ENCODE results near the gene PILRA.

PILRA gene

GRCh38 chr7:100402241-100402640 lies 29.0 kb downstream of the PILRA start:
- H3K4me2 ChIP-seq (ENCODE audit: low read length): no peak overlapping the region
- H2AK5ac ChIP-seq (ENCODE audit: low read length): no peak overlapping the region
- no CpG with 5 or more reads among the region's 2 CpGs for WGBS (ENCODE audit: extremely low coverage, insufficient coverage, insufficient read length)
- H3K79me2 ChIP-seq (ENCODE audit: control insufficient read depth, insufficient read depth, low read length, poor library complexity): no peaks in the 10 kb centered on the region
- peaks cover 3% of the 10 kb centered on the region for H3K9me3 ChIP-seq (ENCODE audit: insufficient read depth, low read depth, low read length)
- no peak for DNase-seq
- H2BK120ac ChIP-seq (ENCODE audit: insufficient read depth, low read length, poor library complexity): no peak overlapping the region
- H3K14ac ChIP-seq (ENCODE audit: low read length): no peak overlapping the region
- no peaks in the 10 kb centered on the region for H3K79me1 ChIP-seq (ENCODE audit: low read length)
- H4K8ac ChIP-seq (ENCODE audit: low read depth, low read length): no peak overlapping the region
- H4K91ac ChIP-seq (ENCODE audit: low read depth, low read length): no peak overlapping the region
- H2AFZ ChIP-seq (ENCODE audit: insufficient read depth, low read length, poor library complexity): no peak overlapping the region
- H3K36me3 ChIP-seq (ENCODE audit: control insufficient read depth in 1 of 2, insufficient read depth in 2 of 2, low read length in 2 of 2): no peaks in the 10 kb centered on the region
- no peak overlapping the region for H4K12ac ChIP-seq (ENCODE audit: low read depth, low read length)
- peak overlapping the region; percentile 97 for H3K23ac ChIP-seq (ENCODE audit: low read length)
- H3K4me1 ChIP-seq (ENCODE audit: control insufficient read depth in 1 of 2, insufficient read depth in 2 of 2, low read length in 2 of 2): no peaks in the 10 kb centered on the region
- H2BK12ac ChIP-seq (ENCODE audit: low read length): no peak overlapping the region
- H3K18ac ChIP-seq (ENCODE audit: low read length): no peak overlapping the region
- no peaks in the 10 kb centered on the region for H3K27me3 ChIP-seq (ENCODE audit: insufficient read depth, low read length)
- H3K4ac ChIP-seq (ENCODE audit: low read depth, low read length): no peak overlapping the region
- no peak overlapping the region for H3K27ac ChIP-seq (ENCODE audit: low read depth, low read length)
- peak overlapping the region; percentile 37 for H3K9ac ChIP-seq (ENCODE audit: low read length)
- H3K4me3 ChIP-seq (ENCODE audit: low read depth, low read length): no peak overlapping the region
- H2BK5ac ChIP-seq (ENCODE audit: low read depth, low read length, poor library complexity): no peak overlapping the region

DNA sequence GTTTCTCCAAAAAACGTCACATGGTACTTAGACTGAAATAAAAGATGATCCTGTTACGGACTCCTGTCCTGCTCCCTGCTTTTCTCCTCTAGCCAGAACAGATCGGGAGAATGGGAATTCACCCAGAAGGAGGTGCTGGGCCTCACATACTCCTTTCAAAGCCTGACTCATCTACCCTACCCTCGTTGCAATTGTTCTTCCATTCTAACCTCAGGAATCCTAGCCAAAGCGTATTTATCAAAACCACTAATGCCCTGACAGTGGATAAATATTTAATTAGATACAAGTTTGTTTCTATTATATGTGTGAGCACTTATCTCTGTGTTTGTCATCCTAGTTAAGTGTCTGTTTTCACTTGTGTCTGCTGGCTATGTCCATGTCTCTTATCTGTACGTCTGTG lies 33.5 kb downstream of the PILRA start:
- H2AFZ ChIP-seq (ENCODE audit: insufficient read depth, low read length, poor library complexity): no peak overlapping the region
- H3K4me3 ChIP-seq (ENCODE audit: low read depth, low read length): no peak overlapping the region
- H3K9ac ChIP-seq (ENCODE audit: low read length): no peak overlapping the region
- H2BK5ac ChIP-seq (ENCODE audit: low read depth, low read length, poor library complexity): no peak overlapping the region
- no peaks in the 10 kb centered on the region for H3K79me2 ChIP-seq (ENCODE audit: control insufficient read depth, insufficient read depth, low read length, poor library complexity)
- no peaks in the 10 kb centered on the region for H3K36me3 ChIP-seq (ENCODE audit: control insufficient read depth in 1 of 2, insufficient read depth in 2 of 2, low read length in 2 of 2)
- no peak overlapping the region for H3K23ac ChIP-seq (ENCODE audit: low read length)
- H3K4me2 ChIP-seq (ENCODE audit: low read length): no peak overlapping the region
- H2BK120ac ChIP-seq (ENCODE audit: insufficient read depth, low read length, poor library complexity): no peak overlapping the region
- no peak overlapping the region for H3K14ac ChIP-seq (ENCODE audit: low read length)
- H4K8ac ChIP-seq (ENCODE audit: low read depth, low read length): no peak overlapping the region
- H4K12ac ChIP-seq (ENCODE audit: low read depth, low read length): no peak overlapping the region
- no peak overlapping the region for H2AK5ac ChIP-seq (ENCODE audit: low read length)
- H3K18ac ChIP-seq (ENCODE audit: low read length): no peak overlapping the region
- H3K79me1 ChIP-seq (ENCODE audit: low read length): no peaks in the 10 kb centered on the region
- H3K27ac ChIP-seq (ENCODE audit: low read depth, low read length): no peak overlapping the region
- H2BK12ac ChIP-seq (ENCODE audit: low read length): no peak overlapping the region
- H3K27me3 ChIP-seq (ENCODE audit: insufficient read depth, low read length): peaks cover 2% of the 10 kb centered on the region
- no peaks in the 10 kb centered on the region for H3K4me1 ChIP-seq (ENCODE audit: control insufficient read depth in 1 of 2, insufficient read depth in 2 of 2, low read length in 2 of 2)
- no peak overlapping the region for H3K4ac ChIP-seq (ENCODE audit: low read depth, low read length)
- no peaks in the 10 kb centered on the region for H3K9me3 ChIP-seq (ENCODE audit: insufficient read depth, low read depth, low read length)
- WGBS (ENCODE audit: extremely low coverage, insufficient coverage, insufficient read length): no CpG with 5 or more reads among the region's 6 CpGs
- no peak overlapping the region for H4K91ac ChIP-seq (ENCODE audit: low read depth, low read length)
- no peak for DNase-seq

DNA sequence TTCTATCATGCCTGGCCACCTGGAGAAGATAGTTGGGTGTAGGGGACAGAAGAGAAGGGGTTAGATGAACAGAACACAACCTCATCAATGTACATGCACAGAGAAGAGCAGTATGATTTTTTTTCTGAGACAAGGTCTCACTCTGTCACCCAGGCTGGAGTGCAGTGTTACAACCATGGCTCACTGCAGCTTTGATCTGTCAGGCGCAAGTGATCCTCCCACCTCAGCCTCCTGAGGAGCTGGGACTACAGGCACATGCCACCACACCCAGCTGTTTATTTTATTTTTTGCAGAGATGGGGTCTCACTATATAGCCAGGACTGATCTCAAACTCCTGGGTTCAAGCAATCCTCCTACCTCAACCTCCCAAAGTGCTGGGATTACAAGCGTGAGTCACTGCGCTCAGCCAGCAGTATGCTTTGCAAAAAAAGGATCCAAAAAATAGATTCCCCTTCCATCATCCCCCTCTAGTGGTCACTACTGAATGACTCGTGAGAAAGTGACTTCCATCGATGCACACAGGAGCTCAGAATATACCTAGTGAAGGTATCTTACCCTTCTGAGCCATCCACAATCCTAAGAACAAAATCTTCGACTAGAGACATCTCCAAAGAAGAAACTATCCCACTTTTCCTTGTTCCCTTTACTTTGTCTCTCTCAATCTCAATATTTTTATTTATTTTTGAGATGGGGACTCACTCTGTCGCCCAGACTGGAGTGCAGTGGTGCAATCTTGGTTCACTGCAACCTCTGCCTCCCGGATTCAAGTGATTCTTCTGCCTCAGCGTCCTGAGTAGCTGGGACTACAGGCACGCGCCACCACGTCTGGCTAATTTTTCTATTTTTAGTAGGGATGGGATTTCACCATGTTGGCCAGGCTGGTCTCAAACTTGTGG lies 34.2 kb downstream of the PILRA start:
- no peaks in the 10 kb centered on the region for H3K36me3 ChIP-seq (ENCODE audit: control insufficient read depth in 1 of 2, insufficient read depth in 2 of 2, low read length in 2 of 2)
- H4K91ac ChIP-seq (ENCODE audit: low read depth, low read length): no peak overlapping the region
- no peaks in the 10 kb centered on the region for H3K9me3 ChIP-seq (ENCODE audit: insufficient read depth, low read depth, low read length)
- H3K14ac ChIP-seq (ENCODE audit: low read length): no peak overlapping the region
- no peak overlapping the region for H2AK5ac ChIP-seq (ENCODE audit: low read length)
- no peak overlapping the region for H3K4me2 ChIP-seq (ENCODE audit: low read length)
- H4K12ac ChIP-seq (ENCODE audit: low read depth, low read length): no peak overlapping the region
- H3K79me1 ChIP-seq (ENCODE audit: low read length): no peaks in the 10 kb centered on the region
- no CpG with 5 or more reads among the region's 12 CpGs for WGBS (ENCODE audit: extremely low coverage, insufficient coverage, insufficient read length)
- H3K79me2 ChIP-seq (ENCODE audit: control insufficient read depth, insufficient read depth, low read length, poor library complexity): no peaks in the 10 kb centered on the region
- H3K23ac ChIP-seq (ENCODE audit: low read length): no peak overlapping the region
- no peak overlapping the region for H2BK5ac ChIP-seq (ENCODE audit: low read depth, low read length, poor library complexity)
- H3K18ac ChIP-seq (ENCODE audit: low read length): no peak overlapping the region
- H3K4ac ChIP-seq (ENCODE audit: low read depth, low read length): no peak overlapping the region
- H3K4me1 ChIP-seq (ENCODE audit: control insufficient read depth in 1 of 2, insufficient read depth in 2 of 2, low read length in 2 of 2): no peaks in the 10 kb centered on the region
- H2BK120ac ChIP-seq (ENCODE audit: insufficient read depth, low read length, poor library complexity): no peak overlapping the region
- peak; percentile 56 to 84 for DNase-seq
- peaks cover 2% of the 10 kb centered on the region for H3K27me3 ChIP-seq (ENCODE audit: insufficient read depth, low read length)
- H3K4me3 ChIP-seq (ENCODE audit: low read depth, low read length): no peak overlapping the region
- H2BK12ac ChIP-seq (ENCODE audit: low read length): no peak overlapping the region
- H3K27ac ChIP-seq (ENCODE audit: low read depth, low read length): no peak overlapping the region
- H4K8ac ChIP-seq (ENCODE audit: low read depth, low read length): no peak overlapping the region
- no peak overlapping the region for H2AFZ ChIP-seq (ENCODE audit: insufficient read depth, low read length, poor library complexity)
- H3K9ac ChIP-seq (ENCODE audit: low read length): no peak overlapping the region

- Histone ChIP-seq H3K9me3 (ENCODE audit: insufficient read depth, low read depth, low read length) (no peaks in the 10 kb centered on the region), H3K4ac (ENCODE audit: low read depth, low read length) (no peak overlapping the region), H3K14ac (ENCODE audit: low read length) (no peak overlapping the region), H2BK5ac (ENCODE audit: low read depth, low read length, poor library complexity) (no peak overlapping the region), H3K27ac (ENCODE audit: low read depth, low read length) (no peak overlapping the region), H2AFZ (ENCODE audit: insufficient read depth, low read length, poor library complexity) (no peak overlapping the region), H3K79me1 (ENCODE audit: low read length) (no peaks in the 10 kb centered on the region), H3K23ac (ENCODE audit: low read length) (no peak overlapping the region), H3K4me3 (ENCODE audit: low read depth, low read length) (no peak overlapping the region), H4K12ac (ENCODE audit: low read depth, low read length) (no peak overlapping the region), H3K27me3 (ENCODE audit: insufficient read depth, low read length) (peaks cover 2% of the 10 kb centered on the region), H3K79me2 (ENCODE audit: control insufficient read depth, insufficient read depth, low read length, poor library complexity) (no peaks in the 10 kb centered on the region), H2BK120ac (ENCODE audit: insufficient read depth, low read length, poor library complexity) (no peak overlapping the region), H4K91ac (ENCODE audit: low read depth, low read length) (no peak overlapping the region), H3K4me2 (ENCODE audit: low read length) (no peak overlapping the region), H3K36me3 (ENCODE audit: control insufficient read depth in 1 of 2, insufficient read depth in 2 of 2, low read length in 2 of 2) (no peaks in the 10 kb centered on the region), H2AK5ac (ENCODE audit: low read length) (no peak overlapping the region), H2BK12ac (ENCODE audit: low read length) (no peak overlapping the region), H3K18ac (ENCODE audit: low read length) (no peak overlapping the region), H4K8ac (ENCODE audit: low read depth, low read length) (no peak overlapping the region), H3K9ac (ENCODE audit: low read length) (no peak overlapping the region), H3K4me1 (ENCODE audit: control insufficient read depth in 1 of 2, insufficient read depth in 2 of 2, low read length in 2 of 2) (no peaks in the 10 kb centered on the region)
- no peak for DNase-seq
- no CpG with 5 or more reads among the region's 6 CpGs for WGBS (ENCODE audit: extremely low coverage, insufficient coverage, insufficient read length)
Measured at GRCh38 chr7:100411101-100411500, 37.8 kb downstream of the PILRA start.

Data from trophoblast cell (in vitro differentiated cells and primary cell).